ENCODE data around the gene PSAPL1.

Gene PSAPL1

DNA sequence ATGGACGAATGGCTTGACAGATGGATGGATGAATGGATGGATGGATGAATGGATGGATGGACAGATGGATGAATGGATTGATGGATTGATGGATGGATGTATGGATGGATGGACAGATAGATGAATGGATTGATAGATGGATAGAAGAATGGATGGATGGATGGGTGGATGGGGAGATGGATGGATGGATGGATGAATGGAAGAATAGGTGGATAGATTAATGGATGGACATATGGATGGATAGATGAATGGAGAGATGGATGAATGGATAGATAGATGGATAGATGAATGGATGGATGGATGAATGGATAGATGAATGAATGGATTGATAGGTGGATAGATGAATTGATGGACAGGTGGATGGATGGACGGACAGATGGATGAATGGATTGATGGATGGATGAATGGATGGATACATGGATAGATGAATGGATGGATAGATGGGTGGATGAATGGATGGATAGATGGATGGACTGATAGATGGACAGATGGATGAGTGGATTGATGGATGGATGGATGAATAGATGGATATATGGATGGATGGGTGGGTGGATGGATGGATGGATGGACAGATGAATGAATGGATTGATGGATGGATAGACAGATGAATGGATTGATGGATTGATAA lies 33.9 kb downstream of the PSAPL1 start:
- DNase-seq (ENCODE audit: extremely low spot score, insufficient read length, low read depth) (no peak), FAIRE-seq (no peak)

DNA sequence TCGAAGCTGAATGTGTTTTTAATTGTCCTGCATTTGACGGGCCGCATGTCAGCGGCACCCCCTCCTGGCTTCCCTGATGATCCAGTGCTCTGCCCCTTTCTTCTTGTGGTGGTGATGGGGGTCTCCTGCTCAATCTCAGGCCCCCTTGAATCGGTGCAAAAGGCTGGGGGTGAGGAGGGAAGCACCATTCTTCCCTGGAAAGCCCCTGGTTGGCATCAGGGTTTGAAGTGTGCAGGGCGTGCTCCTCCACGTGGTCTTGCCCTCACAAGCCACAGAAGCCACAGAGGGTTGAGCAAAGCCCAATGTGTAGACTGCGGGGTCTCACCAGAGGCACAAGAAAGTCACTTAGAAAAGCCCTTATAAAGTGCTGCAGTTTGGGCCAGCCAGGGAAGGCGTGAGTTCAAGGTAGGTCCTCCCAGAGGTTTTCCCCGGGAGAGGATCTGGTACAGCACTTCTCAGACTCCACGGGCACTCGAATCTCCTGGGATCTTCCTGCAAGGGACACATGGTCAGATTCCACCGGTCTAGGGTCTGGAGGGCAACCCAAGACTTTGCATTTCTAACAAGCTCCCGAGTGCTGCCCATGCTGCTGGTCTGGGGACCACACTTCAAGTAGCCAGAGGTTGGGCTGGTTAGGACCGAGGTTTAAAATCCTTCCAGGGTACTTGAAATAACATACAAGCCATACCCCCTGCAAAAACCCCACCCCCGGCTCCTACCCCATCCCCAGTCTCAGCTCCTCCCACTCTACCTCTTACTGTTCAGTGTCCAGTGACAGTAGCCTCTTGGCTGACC lies 35.1 kb downstream of the PSAPL1 start:
- FAIRE-seq, result no peak
- DNase-seq (ENCODE audit: extremely low spot score, insufficient read length, low read depth), result no peak

- no peak for DNase-seq (ENCODE audit: extremely low spot score, insufficient read length, low read depth)
Measured at GRCh38 chr4:7398788-7399439, 35.8 kb downstream of the PSAPL1 start.

GRCh38 chr4:7398104-7398423 lies 36.7 kb downstream of the PSAPL1 start:
- FAIRE-seq, result no peak
- DNase-seq (ENCODE audit: extremely low spot score, insufficient read length, low read depth), result no peak

More at GRCh38 chr4:7398788-7399439, 35.8 kb downstream of the PSAPL1 start:
- no peak for FAIRE-seq

DNA sequence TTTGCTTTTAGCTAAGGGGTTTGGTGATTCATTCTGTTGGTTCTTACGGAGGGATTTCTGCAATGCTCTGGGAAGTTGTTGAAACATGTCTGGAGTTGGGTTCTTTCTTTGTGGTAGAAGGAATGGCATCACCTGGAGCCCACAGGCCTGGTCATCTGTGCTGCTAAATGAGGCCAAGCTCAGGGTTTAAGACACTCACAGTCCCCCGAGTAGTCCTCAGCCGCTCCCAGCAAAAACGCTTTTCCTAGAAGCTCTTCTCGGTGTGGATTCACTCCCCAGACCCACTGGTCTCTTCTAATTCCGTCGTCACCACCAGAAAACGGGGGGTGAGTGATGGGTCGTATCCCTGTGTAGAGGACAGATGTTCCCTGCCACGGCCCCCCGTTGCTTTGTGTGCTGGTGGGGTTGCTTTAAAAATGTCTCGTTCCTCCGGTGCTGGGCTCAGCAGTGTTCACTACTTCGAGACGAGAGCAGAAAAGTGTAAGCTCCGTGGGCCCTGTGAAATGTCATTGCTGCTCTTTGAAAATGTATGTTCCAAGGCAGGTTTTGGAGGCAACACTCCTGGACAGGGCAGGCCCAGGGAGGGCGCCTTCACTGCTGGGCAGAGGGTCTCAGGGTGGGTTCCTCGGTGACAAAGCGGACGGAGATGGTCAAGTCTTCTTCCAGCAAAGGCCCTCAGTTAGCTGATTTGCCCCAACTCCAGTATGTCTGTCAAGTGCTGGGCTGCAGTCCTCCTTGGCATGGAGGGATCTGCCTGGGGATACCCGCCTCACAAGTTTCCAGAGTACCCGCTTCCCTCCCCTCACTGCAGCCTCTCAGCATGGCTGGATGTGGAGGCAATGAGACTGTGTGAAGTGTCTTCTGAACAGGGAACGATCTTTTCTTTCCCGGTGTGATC lies 37.3 kb downstream of the PSAPL1 start:
- DNase-seq (ENCODE audit: extremely low spot score, insufficient read length, low read depth), result no peak
- no peak for FAIRE-seq

DNA sequence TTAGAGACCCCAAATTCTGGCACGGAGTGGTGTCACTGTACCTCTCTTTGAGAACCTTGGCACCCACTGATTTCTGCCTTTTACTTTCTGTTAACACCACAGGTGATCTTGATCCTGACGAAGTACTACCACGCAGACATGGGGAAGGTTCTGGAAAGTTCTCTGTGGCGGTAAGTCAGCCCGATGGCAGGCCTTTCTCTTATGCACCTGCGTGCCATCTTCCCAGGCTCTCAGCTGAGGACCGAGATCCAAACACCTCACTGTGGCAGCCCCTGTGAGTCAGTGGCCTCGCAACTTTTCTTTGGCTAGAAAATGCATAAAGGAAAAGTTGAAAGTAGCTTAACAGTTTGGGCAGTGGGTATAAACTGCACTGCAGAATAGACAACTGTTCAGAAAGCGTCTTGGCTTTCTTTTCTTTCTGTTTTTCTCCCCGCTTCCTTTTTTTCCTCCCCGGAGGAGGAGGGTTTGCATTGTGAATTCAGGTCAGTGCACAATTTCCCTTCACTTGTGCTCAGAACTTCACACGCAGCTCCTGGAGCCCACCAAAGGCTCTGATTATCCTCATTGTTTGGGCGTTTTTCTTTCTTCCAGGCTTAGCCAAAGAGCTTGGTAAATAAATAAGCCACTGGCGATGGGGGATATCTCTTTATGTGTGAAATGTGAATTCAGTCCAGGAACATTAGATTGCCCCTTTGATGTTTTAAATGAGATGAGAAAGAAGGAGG lies 38.4 kb downstream of the PSAPL1 start:
- DNase-seq (ENCODE audit: extremely low spot score, insufficient read length, low read depth) (no peak), FAIRE-seq (no peak)

DNA sequence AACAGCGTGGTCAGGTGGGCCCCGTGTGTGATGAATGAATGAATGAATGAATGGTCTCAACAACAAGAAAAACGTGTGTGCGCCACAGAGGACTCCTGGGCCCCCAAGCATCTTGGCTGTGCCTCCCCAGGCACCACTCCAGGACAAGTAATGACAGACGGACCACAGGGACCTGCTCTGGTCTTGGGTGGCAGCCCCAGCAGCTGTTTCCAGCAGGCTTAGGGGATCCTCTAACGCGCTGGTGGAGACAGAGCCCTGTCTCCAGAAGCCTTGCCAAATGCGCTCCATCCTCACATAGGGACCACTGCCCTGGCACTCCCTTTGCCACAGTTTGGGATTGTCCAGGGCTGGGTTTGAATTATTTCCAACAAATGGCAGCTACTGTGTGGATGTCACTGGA lies 39.1 kb downstream of the PSAPL1 start:
- DNase-seq (ENCODE audit: extremely low spot score, insufficient read length, low read depth), result no peak
- no peak for FAIRE-seq

- FAIRE-seq (no peak), DNase-seq (ENCODE audit: extremely low spot score, insufficient read length, low read depth) (no peak)
Measured at GRCh38 chr4:7394681-7395451, 39.9 kb downstream of the PSAPL1 start.

DNA sequence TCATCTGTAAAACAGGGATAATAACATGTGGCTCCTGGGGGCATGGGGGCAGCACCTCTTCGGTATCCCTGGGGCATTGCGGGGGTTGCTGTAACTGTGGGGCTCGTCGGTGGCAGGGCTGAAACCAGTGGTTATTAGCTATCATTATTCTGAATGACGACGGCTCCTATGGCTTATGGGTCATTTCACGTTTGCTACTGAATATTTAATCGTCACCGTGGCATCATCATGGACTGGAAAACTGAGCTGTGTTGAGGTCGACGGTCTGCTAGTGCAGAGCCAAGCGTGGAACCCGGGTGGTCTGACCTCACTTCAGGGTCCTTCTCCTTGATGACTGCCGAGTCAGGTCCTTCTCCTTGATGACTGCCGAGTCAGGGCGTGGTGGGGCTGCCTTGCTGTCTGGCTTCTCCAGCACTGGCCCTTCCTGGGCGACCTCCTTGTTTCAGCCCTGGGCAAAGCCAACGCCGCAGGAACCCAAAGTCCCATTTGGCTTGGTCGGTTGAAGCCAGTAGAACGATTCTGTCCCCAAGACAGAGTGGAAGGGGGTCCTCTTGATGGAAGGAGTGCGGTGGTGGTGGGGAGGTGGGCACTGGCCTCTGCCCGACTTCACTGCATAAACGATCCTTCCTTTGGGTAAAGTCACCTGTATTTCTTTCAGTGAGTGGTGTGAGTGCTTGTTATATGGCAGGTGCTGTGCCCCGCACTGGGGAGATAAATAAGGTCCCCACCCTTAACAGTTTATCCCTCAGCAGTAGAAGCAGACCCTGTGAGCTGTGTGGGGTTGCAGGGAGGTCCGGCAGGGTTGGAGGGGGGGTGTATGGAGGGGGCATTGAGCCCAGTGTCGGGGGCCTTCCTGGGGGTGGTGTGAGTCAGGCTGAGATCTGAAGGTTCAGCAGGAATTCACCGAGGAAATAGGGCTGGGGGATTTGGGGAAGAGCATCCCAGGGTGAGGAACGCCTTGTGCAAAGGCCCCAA lies 40.8 kb downstream of the PSAPL1 start:
- FAIRE-seq (no peak), DNase-seq (ENCODE audit: extremely low spot score, insufficient read length, low read depth) (no peak)

DNA sequence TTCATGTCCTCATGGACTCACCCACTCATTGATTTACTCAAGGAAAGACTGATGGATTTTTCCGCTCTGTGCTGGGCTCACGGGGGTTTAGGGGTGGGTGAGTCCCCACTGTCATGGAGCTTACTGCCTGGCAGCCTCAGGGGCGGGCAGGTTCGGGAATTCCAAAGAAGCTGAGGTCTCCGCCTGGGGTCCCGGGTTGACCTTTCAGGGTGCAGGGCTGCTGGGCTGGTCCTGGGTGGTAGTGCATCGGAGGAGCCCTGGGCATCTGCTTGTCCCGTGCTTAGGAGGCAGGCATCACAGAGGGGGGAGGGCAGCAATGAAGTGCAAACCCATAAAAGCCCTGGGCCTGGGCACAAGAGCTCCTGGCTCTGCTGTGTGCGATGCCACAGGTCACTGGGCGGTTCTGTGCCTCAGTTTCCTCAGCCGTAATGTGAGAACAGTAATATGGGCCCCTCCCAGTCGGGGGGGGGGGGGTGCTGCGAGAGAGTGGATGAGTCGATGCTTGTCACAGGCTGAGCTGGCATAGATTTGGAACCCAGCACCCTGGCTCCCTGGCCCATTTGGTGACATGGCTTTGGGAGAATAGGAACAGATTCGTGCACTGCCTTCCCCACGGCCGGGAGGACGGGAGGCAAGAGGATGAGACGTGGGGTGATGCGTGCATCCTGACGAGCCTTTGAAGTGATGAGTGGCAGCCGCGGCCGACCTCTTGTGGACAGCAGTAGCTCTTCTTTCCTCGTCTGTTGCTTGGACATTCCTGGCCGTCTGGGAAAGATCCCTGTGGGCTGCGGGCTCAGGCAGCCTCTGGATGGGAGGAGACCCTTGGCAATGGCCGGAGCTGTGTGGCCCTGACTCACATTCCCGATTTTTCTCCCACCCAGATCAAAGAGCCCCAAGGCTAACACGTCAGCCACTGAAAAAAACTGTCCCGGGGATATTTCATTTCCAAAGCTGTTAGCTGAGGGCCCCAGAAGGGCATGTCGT lies 42.0 kb downstream of the PSAPL1 start:
- DNase-seq (ENCODE audit: extremely low spot score, insufficient read length, low read depth) (no peak), FAIRE-seq (no peak)

DNA sequence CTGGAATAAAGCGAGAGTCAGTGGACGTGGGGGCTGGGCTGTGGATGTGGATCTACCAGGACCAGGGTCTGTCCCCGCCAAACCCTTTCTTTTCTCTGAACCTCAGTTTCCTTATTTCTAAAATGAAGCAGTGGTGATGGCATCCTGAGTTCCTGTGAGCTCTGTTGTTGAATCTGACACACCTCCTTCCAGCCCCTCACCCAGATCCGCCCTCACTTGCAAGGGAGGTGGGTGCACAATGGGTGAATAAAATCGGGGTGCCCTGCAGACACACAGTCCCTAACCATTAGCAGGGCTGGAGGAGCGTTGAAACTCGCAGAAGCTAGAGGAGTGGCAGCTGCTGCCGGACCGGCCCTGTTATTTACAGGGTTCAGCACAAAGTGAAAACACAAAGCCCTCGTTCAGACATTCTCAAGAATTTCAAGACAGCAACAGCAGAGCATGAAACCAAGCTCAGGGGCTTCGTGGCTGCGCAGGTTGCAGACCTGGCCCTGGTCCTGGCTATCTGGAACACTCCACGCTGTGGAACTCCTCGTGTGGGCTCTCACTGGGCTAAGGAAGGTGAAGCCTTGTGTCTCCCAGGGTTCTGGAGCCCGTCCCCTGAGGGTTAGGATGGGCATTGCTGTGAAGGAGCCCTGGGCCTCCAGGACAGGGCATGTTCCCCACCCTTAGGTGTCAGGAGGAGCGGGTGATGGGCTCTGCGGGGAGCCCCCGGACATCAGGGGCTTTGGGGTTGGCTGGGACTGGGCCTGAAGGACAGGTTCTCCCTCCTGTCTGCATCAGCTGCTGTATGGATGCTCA lies 42.9 kb downstream of the PSAPL1 start:
- no peak for DNase-seq (ENCODE audit: extremely low spot score, insufficient read length, low read depth)
- no peak for FAIRE-seq

DNA sequence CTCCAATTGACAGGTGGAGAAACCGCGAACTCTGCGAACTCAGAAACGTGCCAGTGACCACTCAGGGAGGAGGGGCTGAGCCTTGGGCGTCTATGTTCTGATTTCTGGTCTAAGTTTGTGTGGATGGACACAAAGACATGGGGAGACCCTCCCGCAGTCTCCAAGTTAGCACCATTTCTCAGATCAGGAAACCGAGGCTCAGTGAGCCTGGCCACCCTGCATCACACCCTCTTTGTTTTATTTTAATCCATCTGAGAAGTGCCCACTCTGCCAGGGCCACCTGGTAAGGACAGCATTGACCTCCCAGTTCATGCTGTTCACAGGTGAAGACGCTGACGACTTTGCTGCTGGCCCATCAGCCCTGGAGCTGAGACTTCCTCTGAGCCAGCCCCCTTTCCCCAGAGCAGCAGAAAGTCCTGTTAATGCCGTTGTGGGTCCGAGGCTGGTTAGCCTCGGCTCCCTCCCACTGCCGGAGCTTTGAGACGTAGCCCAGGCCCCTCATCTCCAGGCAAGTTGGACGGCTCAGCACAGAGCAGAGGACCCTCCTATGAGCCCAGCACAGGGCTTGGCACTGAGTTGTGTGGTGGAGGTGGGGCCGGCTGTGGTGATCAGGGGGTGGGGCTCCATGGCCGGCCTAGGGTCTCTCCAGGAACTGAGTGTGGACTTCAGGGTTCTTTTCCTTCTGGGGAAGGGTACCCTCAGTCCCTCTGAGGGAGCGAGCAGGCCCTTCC lies 43.7 kb downstream of the PSAPL1 start:
- no peak for FAIRE-seq
- DNase-seq (ENCODE audit: extremely low spot score, insufficient read length, low read depth), result no peak

DNA sequence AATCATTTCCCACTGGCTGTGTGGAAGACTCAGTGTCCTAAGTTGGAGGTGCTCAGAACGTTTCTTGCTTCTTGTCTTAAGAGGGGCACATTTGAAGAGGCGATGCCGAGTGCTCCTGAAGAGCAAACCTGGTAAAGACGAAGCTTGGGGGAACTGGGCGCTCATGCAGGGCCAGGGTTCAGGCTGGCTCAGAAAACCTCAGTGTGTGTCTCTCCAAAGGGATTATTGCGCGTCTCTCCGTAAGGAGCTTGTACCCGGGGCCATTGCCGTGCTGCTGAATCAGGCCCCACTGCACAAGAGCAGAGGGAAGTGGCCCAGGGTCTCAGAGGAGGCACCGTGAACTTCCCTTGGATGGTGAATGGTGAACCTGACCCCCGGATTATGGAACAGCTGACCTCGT lies 44.4 kb downstream of the PSAPL1 start:
- FAIRE-seq (no peak), DNase-seq (ENCODE audit: extremely low spot score, insufficient read length, low read depth) (no peak)

GRCh38 chr4:7389719-7390118 lies 45.0 kb downstream of the PSAPL1 start:
- DNase-seq (ENCODE audit: extremely low spot score, insufficient read length, low read depth) (no peak), FAIRE-seq (no peak)

- no peak for FAIRE-seq
- DNase-seq (ENCODE audit: extremely low spot score, insufficient read length, low read depth), result no peak
Measured at GRCh38 chr4:7389101-7389701, 45.5 kb downstream of the PSAPL1 start.

Data from GM18507 (cell line).